ENCODE data around the gene LARGE1. TPM values are rescaled to one million over a fixed set of nuclear protein-coding genes. Genes with fewer than 3 reads are reported as not detected.

LARGE1 gene
- total and polyA plus RNA-seq, 2 of the 4 experiments (the other 2 are of a cell fraction): 6.2 to 12.4 TPM

- no peaks in the 10 kb centered on the region for H3K79me1 ChIP-seq (ENCODE audit: low read depth in 1 of 2, low read length in 2 of 2)
- H3K9me1 ChIP-seq (ENCODE audit: insufficient read depth, low read length): peaks cover 5% of the 10 kb centered on the region; the same call in 1 of the 2 replicates
- no peak overlapping the region for H4K8ac ChIP-seq (ENCODE audit: low read depth in 2 of 2, low read length in 2 of 2)
- ChIA-PET CTCF (interaction anchor here (1.0 kb wide), 1 partner anchor 43 kb away, joined by 3 read pairs; no protein-coding TSS in a partner anchor), POLR2A (ENCODE audit: unreplicated experiment) (no interaction called here)
- H2BK15ac ChIP-seq (ENCODE audit: low read depth, low read length): no peak overlapping the region
- no peak overlapping the region for H2AFZ ChIP-seq (replicated peaks; ENCODE audit: low read length, poor library complexity)
- no peak for DNase-seq
- no peak overlapping the region for H3K14ac ChIP-seq (replicated peaks; ENCODE audit: low read depth, low read length)
- no peaks in the 10 kb centered on the region for H3K9me3 ChIP-seq (ENCODE audit: control insufficient read depth, insufficient read depth, low read length)
- no peak overlapping the region for H2AK9ac ChIP-seq (replicated peaks; ENCODE audit: low read depth, low read length, poor library complexity)
- no peak overlapping the region for H3K27ac ChIP-seq (ENCODE audit: insufficient read depth, low read length)
- intact Hi-C loops (cut with micrococcal nuclease) (no loop called here), in situ Hi-C loops (cut with MboI; ENCODE audit: low sequenced_read_pairs) (no loop called here), dilution Hi-C loops (cut with HindIII; ENCODE audit: low sequenced_read_pairs, unreplicated experiment) (no loop called here)
- 90% methylated on average over 2 of the region's 13 CpGs; no CpG with 5 or more reads in 1 of the 2 experiments for WGBS, 2 experiments (ENCODE audit: extremely low coverage in 2 of 2, insufficient read length in 1 of 2)
- H3K4me2 ChIP-seq (ENCODE audit: low read depth, low read length): peak overlapping the region; percentile 24; the same call in 1 of the 2 replicates
- H2AK5ac ChIP-seq (ENCODE audit: low read depth, low read length): no peak overlapping the region
- H3K23ac ChIP-seq (ENCODE audit: low read depth, low read length): no peak overlapping the region
- H3K4me3 ChIP-seq (ENCODE audit: insufficient read depth, low read depth, low read length): no peak overlapping the region
- H2BK120ac ChIP-seq (ENCODE audit: low read depth, low read length): peak overlapping the region; percentile 36; the same call in 1 of the 2 replicates
- H3K18ac ChIP-seq (ENCODE audit: low read depth, low read length): no peak overlapping the region
- H3K4ac ChIP-seq (ENCODE audit: low read depth, low read length): no peak overlapping the region
- no peak for ATAC-seq (ENCODE audit: low read depth)
- no peak overlapping the region; the same call in 1 of the 2 replicates for H4K91ac ChIP-seq (ENCODE audit: insufficient read depth, low read depth, low read length)
- no peaks in the 10 kb centered on the region for H3K36me3 ChIP-seq (ENCODE audit: control insufficient read depth, insufficient read depth, low read length)
- H3K9ac ChIP-seq (ENCODE audit: low read depth, low read length): no peak overlapping the region
- no TSS peak for BruUV-seq (replicated peaks)
- H4K5ac ChIP-seq (ENCODE audit: low read depth, low read length): no peak overlapping the region
- no peaks in the 10 kb centered on the region; the same call in 1 of the 2 replicates for H3K4me1 ChIP-seq (ENCODE audit: control insufficient read depth, insufficient read depth, low read length)
- H2BK20ac ChIP-seq (ENCODE audit: low read depth, low read length): no peak overlapping the region
- H2BK5ac ChIP-seq (ENCODE audit: low read depth, low read length, poor library complexity, severe bottlenecking): no peak overlapping the region
- H3K56ac ChIP-seq (ENCODE audit: extremely low read depth, insufficient read depth, low read length): no peak overlapping the region
- no peaks in the 10 kb centered on the region for H3K27me3 ChIP-seq (ENCODE audit: control insufficient read depth, insufficient read depth, low read length)
- no peaks in the 10 kb centered on the region for H4K20me1 ChIP-seq (ENCODE audit: insufficient read depth, low read length)
- TF ChIP-seq CEBPB (IDR thresholded peaks at IDR 0.05; ENCODE audit: low read depth, low read length) (no peak), RCOR1 (IDR thresholded peaks at IDR 0.05; ENCODE audit: insufficient replicate concordance, low read length) (no peak), ELK1 (IDR thresholded peaks at IDR 0.05; ENCODE audit: borderline replicate concordance, low read depth, low read length) (no peak), MAFK (IDR thresholded peaks at IDR 0.05; ENCODE audit: low read depth, low read length) (no peak), FOS (IDR thresholded peaks at IDR 0.05; ENCODE audit: low read depth, low read length) (no peak), USF2 (IDR thresholded peaks at IDR 0.05; ENCODE audit: low read depth, low read length) (no peak), RFX5 (IDR thresholded peaks at IDR 0.05; ENCODE audit: low read depth, low read length) (no peak), SMC3 (IDR thresholded peaks at IDR 0.05; ENCODE audit: low read depth, low read length) (no peak), MXI1 (IDR thresholded peaks at IDR 0.05; ENCODE audit: borderline replicate concordance, low read depth, low read length) (no peak), CHD1 (IDR thresholded peaks at IDR 0.05; ENCODE audit: low read depth, low read length) (no peak), BHLHE40 (IDR thresholded peaks at IDR 0.05; ENCODE audit: low read depth, low read length) (no peak), NFE2L2 (IDR thresholded peaks at IDR 0.05; ENCODE audit: low read depth, low read length) (no peak), POLR2A (IDR thresholded peaks at IDR 0.05; ENCODE audit: low read depth, low read length) (no peak), CTCF (conservative IDR thresholded peaks at IDR 0.05; ENCODE audit: low read depth, low read length) (no peak)
Measured at GRCh38 chr22:33477120-33478111, 442.9 kb downstream of the LARGE1 start.

Measured in IMR-90 (cell line).